Parathyroid adenoma (tissue), 2 donors: Measurements from ENCODE around the gene ZC3H8.

Experiments
- H2AFZ ChIP-seq: fragments of 300-600 bp; sonication (generic); one replicate; pipeline ENCODE4 v1.7.0; 2017; ENCODE audit warnings: antibody characterized with exemption, mild to moderate bottlenecking
- H3K27ac ChIP-seq: fragments of 300-600 bp; sonication (generic); one replicate; pipeline ENCODE4 v1.7.0; 2017
- H3K27me3 ChIP-seq: fragments of 300-600 bp; sonication (generic); one replicate; pipeline ENCODE4 v1.7.0; 2017; ENCODE audit warnings: low read length; ENCODE audit not compliant: control insufficient read depth, insufficient read depth
- H3K36me3 ChIP-seq: fragments of 300-600 bp; sonication (generic); one replicate; pipeline ENCODE4 v1.7.0; 2017; ENCODE audit warnings: low read length; ENCODE audit not compliant: control insufficient read depth, insufficient read depth
- H3K4me1 ChIP-seq: fragments of 300-600 bp; sonication (generic); one replicate; pipeline ENCODE4 v1.7.0; 2017; ENCODE audit warnings: control low read depth
- H3K4me2 ChIP-seq: fragments of 300-600 bp; sonication (generic); one replicate; pipeline ENCODE4 v1.7.0; 2017; ENCODE audit warnings: low read length
- H3K4me3 ChIP-seq: fragments of 300-600 bp; sonication (generic); one replicate; pipeline ENCODE4 v1.7.0; 2017; ENCODE audit warnings: low read depth, low read length
- H3K79me2 ChIP-seq: fragments of 300-600 bp; sonication (generic); one replicate; pipeline ENCODE4 v1.7.0; 2017; ENCODE audit warnings: control low read depth
- H3K9ac ChIP-seq: fragments of 300-600 bp; sonication (generic); one replicate; pipeline ENCODE4 v1.7.0; 2017; ENCODE audit warnings: mild to moderate bottlenecking
- H3K9me3 ChIP-seq: fragments of 300-600 bp; sonication (generic); one replicate; pipeline ENCODE4 v1.7.0; 2017; ENCODE audit warnings: low read length; ENCODE audit not compliant: control insufficient read depth
- CTCF ChIP-seq: fragments of 300-600 bp; sonication (generic); IDR thresholded peaks from one replicate; pipeline ENCODE4 v1.7.0; 2017; ENCODE audit warnings: antibody characterized with exemption, mild to moderate bottlenecking
- donor health status: primary hyperparathyroidism.

Gene ZC3H8

DNA sequence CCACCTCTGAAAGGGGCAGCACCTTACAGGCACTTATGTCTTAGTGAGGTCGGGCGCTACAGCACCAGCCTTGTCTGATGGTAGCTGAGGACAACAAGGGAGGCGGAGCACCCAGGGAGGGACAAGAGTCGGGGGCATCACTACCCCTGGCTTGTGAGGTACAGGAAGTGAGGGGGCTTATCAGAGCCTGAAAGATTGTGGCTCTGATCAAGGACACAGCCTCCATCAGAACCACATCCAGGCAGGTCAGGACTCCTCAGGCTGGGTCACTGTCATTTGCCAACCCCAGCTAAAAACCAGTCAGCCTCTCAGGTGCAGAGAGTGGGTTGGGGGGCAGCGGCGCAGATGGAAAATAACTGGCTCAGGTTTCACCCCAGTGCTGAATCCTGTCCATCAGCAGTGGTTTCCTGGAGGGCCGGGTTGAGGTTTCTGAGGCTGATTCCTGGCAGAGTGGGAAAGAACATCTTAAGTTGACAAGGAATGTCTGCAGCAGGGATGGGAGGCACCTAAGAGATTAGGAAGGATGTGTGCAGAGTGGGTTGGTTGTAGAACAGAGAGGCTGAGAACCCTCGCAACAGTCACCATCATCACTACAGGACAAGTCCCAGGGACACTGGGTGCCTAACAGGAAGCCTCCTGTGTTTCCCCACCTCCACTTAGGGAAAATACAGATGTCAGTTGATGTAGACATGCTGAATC is 71.4 kb downstream of the ZC3H8 start:
- Histone ChIP-seq H3K79me2 (no peaks in the 10 kb centered on the region), H3K4me1 (no peaks in the 10 kb centered on the region), H3K27me3 (no peaks in the 10 kb centered on the region), H3K4me2 (no peak overlapping the region), H3K9ac (no peak overlapping the region), H3K9me3 (no peaks in the 10 kb centered on the region), H2AFZ (no peak overlapping the region), H3K27ac (no peak overlapping the region), H3K4me3 (no peak overlapping the region), H3K36me3 (no peaks in the 10 kb centered on the region)
- TF ChIP-seq CTCF: no peak

DNA sequence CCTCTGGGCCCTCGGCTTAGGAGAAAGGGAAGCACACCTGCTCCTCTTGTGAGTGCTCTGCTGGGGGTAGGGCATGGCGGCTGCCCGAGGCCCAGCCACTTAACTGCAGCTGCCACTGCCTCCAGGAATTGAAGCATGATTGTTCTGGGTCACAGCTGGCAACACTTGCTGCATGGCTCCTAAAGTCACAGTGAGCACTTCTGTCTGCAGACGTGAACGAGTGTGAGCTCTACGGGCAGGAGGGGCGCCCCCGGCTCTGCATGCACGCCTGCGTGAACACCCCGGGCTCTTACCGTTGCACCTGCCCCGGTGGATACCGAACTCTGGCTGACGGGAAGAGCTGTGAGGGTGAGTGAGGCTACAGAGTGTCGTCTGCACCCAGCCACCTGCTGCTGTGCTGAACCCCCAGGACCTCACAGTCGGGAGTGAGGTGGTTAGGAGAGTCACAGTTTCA is 72.2 kb downstream of the ZC3H8 start:
- no peak for TF ChIP-seq CTCF
- no peaks in the 10 kb centered on the region for H3K79me2 ChIP-seq
- H3K4me2 ChIP-seq: no peak overlapping the region
- H3K9ac ChIP-seq: no peak overlapping the region
- H3K4me3 ChIP-seq: no peak overlapping the region
- H3K4me1 ChIP-seq: no peaks in the 10 kb centered on the region
- no peaks in the 10 kb centered on the region for H3K9me3 ChIP-seq
- no peaks in the 10 kb centered on the region for H3K27me3 ChIP-seq
- H3K36me3 ChIP-seq: no peaks in the 10 kb centered on the region
- H2AFZ ChIP-seq: no peak overlapping the region
- H3K27ac ChIP-seq: no peak overlapping the region

- Histone ChIP-seq H2AFZ (peak overlapping the region; percentile 25), H3K9ac (no peak overlapping the region), H3K27ac (no peak overlapping the region), H3K9me3 (no peaks in the 10 kb centered on the region), H3K4me3 (no peak overlapping the region), H3K4me1 (no peaks in the 10 kb centered on the region), H3K27me3 (no peaks in the 10 kb centered on the region), H3K4me2 (no peak overlapping the region), H3K36me3 (no peaks in the 10 kb centered on the region), H3K79me2 (no peaks in the 10 kb centered on the region)
- TF ChIP-seq CTCF: no peak
Observed at GRCh38 chr2:112181571-112182290, 73.1 kb downstream of the ZC3H8 start.

- H3K9ac ChIP-seq: no peak overlapping the region
- H3K4me1 ChIP-seq: peaks cover 9% of the 10 kb centered on the region
- H3K79me2 ChIP-seq: no peaks in the 10 kb centered on the region
- no peak overlapping the region for H3K4me3 ChIP-seq
- no peak overlapping the region for H3K4me2 ChIP-seq
- H3K27me3 ChIP-seq: no peaks in the 10 kb centered on the region
- no peak overlapping the region for H2AFZ ChIP-seq
- no peaks in the 10 kb centered on the region for H3K36me3 ChIP-seq
- TF ChIP-seq CTCF: no peak
- H3K27ac ChIP-seq: no peak overlapping the region
- no peaks in the 10 kb centered on the region for H3K9me3 ChIP-seq
Observed at GRCh38 chr2:112175958-112176573, 78.8 kb downstream of the ZC3H8 start.
